Neural progenitor cell (in vitro differentiated cells): ENCODE measurements around the gene CAPZA1.

Experiments
- CTCF ChIP-seq: fragments of 200-600 bp; sonication (generic); IDR thresholded peaks from 2 replicates; pipeline ENCODE4 v1.5.1; 2017; ENCODE audit warnings: antibody characterized with exemption, mild to moderate bottlenecking
- EZH2 ChIP-seq: fragments of 200-600 bp; sonication (generic); IDR thresholded peaks from 2 replicates; pipeline ENCODE4 v1.6.1; 2017; ENCODE audit warnings: antibody characterized with exemption, mild to moderate bottlenecking, moderate library complexity
- EZH2phosphoT487 ChIP-seq: fragments of 200-600 bp; sonication (generic); IDR thresholded peaks from 2 replicates; pipeline ENCODE4 v1.6.1; 2017; ENCODE audit warnings: antibody characterized with exemption

GRCh38 chr1:112603541-112603940 is 16.1 kb upstream of the CAPZA1 start:
- TF ChIP-seq CTCF, result no peak
- TF ChIP-seq EZH2, result no peak
- no peak for TF ChIP-seq EZH2phosphoT487
